PFSK-1 (cell line): ENCODE measurements around the gene TMEM212.

Experiments used
- POLR2AphosphoS5 ChIP-seq: IDR thresholded peaks from 2 replicates; pipeline ENCODE4 v1.6.1; 2012; ENCODE audit warnings: low read depth, mild to moderate bottlenecking, control low read depth, low read length, moderate library complexity
- REST ChIP-seq, 2 experiments: IDR thresholded peaks; 2 replicates each; pipeline versions ENCODE4 v1.6.1 to v1.8.0; 2011 to 2012; ENCODE audit warnings: low read depth in 2 of 2, low read length in 2 of 2, control low read depth in 1 of 2, inconsistent platforms in 1 of 2, mild to moderate bottlenecking in 1 of 2, moderate library complexity in 1 of 2; ENCODE audit not compliant: insufficient read depth in 1 of 2
- SIN3A ChIP-seq: IDR thresholded peaks from 2 replicates; pipeline ENCODE4 v1.6.1; 2012; ENCODE audit warnings: mild to moderate bottlenecking, low read length, moderate library complexity, borderline replicate concordance; ENCODE audit not compliant: insufficient read depth
- TAF1 ChIP-seq: IDR thresholded peaks from 2 replicates; pipeline ENCODE4 v1.6.1; 2012; ENCODE audit warnings: low read length, control low read depth, borderline replicate concordance; ENCODE audit not compliant: insufficient read depth

GRCh38 chr3:171839270-171839669 lies 3.9 kb upstream of the TMEM212 start:
- TF ChIP-seq POLR2AphosphoS5 (no peak), SIN3A (no peak), TAF1 (no peak), REST (IDR thresholded peaks at IDR 0.05; ENCODE audit: insufficient read depth in 1 of 2, low read depth in 2 of 2, low read length in 2 of 2) (no peak)
